8988T (cell line): Measurements from ENCODE around the gene AGBL2.
A peak's percentile ranks its signal among the peaks of the same experiment; 100 is the strongest.
"Not testable (repeated sequence)": the region's sequence is repeated elsewhere in the genome, so short reads cannot be mapped to it uniquely, and the experiment has no call there.

ENCODE experiments used
- DNase-seq: peaks from one replicate; pipeline ENCODE4 v3.0.0; 2011

AGBL2 gene

GRCh38 chr11:47715082-47715669 lies at the start of gene AGBL2:
Gene AGBL2 (minus strand): TSS chr11:47715369. CDS start chr11:47714650, 719 bp downstream.
- DNase-seq, result peak; percentile 50

GRCh38 chr11:47759291-47759690 lies 44.1 kb upstream of the AGBL2 start:
- DNase-seq, result not testable (repeated sequence)

- DNase-seq, result no peak
These were observed 41.0 kb upstream of the AGBL2 start for GRCh38 chr11:47756208-47756607.

- no peak for DNase-seq
These were observed 35.6 kb upstream of the AGBL2 start for GRCh38 chr11:47750725-47751124.

- not testable (repeated sequence) for DNase-seq
These were observed 27.3 kb upstream of the AGBL2 start for GRCh38 chr11:47742494-47742893.

GRCh38 chr11:47737817-47738216 lies 22.6 kb upstream of the AGBL2 start:
- DNase-seq, result not testable (repeated sequence)

- no peak for DNase-seq
These were observed 17.1 kb upstream of the AGBL2 start for GRCh38 chr11:47732271-47732670.

GRCh38 chr11:47731475-47731874 lies 16.3 kb upstream of the AGBL2 start:
- DNase-seq, result no peak

GRCh38 chr11:47726878-47727514 lies 11.8 kb upstream of the AGBL2 start:
- DNase-seq, result no peak

GRCh38 chr11:47726118-47726442 lies 10.9 kb upstream of the AGBL2 start:
- no peak for DNase-seq

- no peak for DNase-seq
These were observed 10.4 kb upstream of the AGBL2 start for GRCh38 chr11:47725442-47726117.

- no peak for DNase-seq
These were observed 9.0 kb upstream of the AGBL2 start for GRCh38 chr11:47724041-47724729.

GRCh38 chr11:47723041-47723440 lies 7.9 kb upstream of the AGBL2 start:
- DNase-seq, result no peak

GRCh38 chr11:47720651-47721050 lies 5.5 kb upstream of the AGBL2 start:
- no peak for DNase-seq

GRCh38 chr11:47716692-47717091 lies 1.5 kb upstream of the AGBL2 start:
- no peak for DNase-seq

- DNase-seq, result no peak
These were observed 551 bp downstream of the AGBL2 start for GRCh38 chr11:47714554-47715081.

- no peak for DNase-seq
These were observed 3.4 kb downstream of the AGBL2 start for GRCh38 chr11:47711816-47712215.

- no peak for DNase-seq
These were observed 3.9 kb downstream of the AGBL2 start for GRCh38 chr11:47711225-47711624.

- DNase-seq, result not testable (repeated sequence)
These were observed 7.8 kb downstream of the AGBL2 start for GRCh38 chr11:47707275-47707786.

GRCh38 chr11:47705721-47706120 lies 9.4 kb downstream of the AGBL2 start:
- no peak for DNase-seq

GRCh38 chr11:47691979-47692378 lies 23.2 kb downstream of the AGBL2 start:
- DNase-seq, result no peak

GRCh38 chr11:47689480-47689879 lies 25.7 kb downstream of the AGBL2 start:
- DNase-seq, result no peak

- DNase-seq, result no peak
These were observed 26.2 kb downstream of the AGBL2 start for GRCh38 chr11:47688991-47689390.
